Osteoblast (primary cell): ENCODE results near the gene AKAP13. TPM values are rescaled to one million over a fixed set of nuclear protein-coding genes. Genes with fewer than 3 reads are reported as not detected.

Source experiments
- DNase-seq: peaks from one replicate; pipeline ENCODE4 v3.0.0; 2011; ENCODE audit warnings: low spot score, mixed read lengths; ENCODE audit not compliant: insufficient read length; ENCODE audit errors: missing footprints
- H2AFZ ChIP-seq: 2 replicates; pipeline ENCODE4 v1.6.0; 2011; ENCODE audit warnings: mild to moderate bottlenecking, low read length
- H3K27ac ChIP-seq: 2 replicates; pipeline ENCODE4 v1.5.1; 2011; ENCODE audit warnings: mild to moderate bottlenecking, low read depth, low read length, moderate library complexity
- H3K27me3 ChIP-seq: 2 replicates; pipeline ENCODE4 v1.6.0; 2012; ENCODE audit warnings: mild to moderate bottlenecking, control low read depth, inconsistent platforms, low read length, moderate library complexity; ENCODE audit not compliant: insufficient read depth
- H3K36me3 ChIP-seq: 2 replicates; pipeline ENCODE4 v1.5.1; 2011; ENCODE audit warnings: mild to moderate bottlenecking, low read length, control low read depth, moderate library complexity; ENCODE audit not compliant: insufficient read depth
- H3K4me1 ChIP-seq: 2 replicates; pipeline ENCODE4 v1.5.1; 2011; ENCODE audit warnings: mild to moderate bottlenecking, low read length, control low read depth, moderate library complexity; ENCODE audit not compliant: insufficient read depth
- H3K4me2 ChIP-seq: 2 replicates; pipeline ENCODE4 v1.6.0; 2011; ENCODE audit warnings: mild to moderate bottlenecking, low read length; ENCODE audit not compliant: insufficient read depth
- H3K4me3 ChIP-seq: fragments of 200-600 bp; sonication (generic); 3 replicates; pipeline ENCODE4 v1.5.1; 2012; ENCODE audit warnings: mild to moderate bottlenecking, low read length, inconsistent platforms; ENCODE audit not compliant: insufficient read depth
- H3K79me2 ChIP-seq: 2 replicates; pipeline ENCODE4 v1.6.0; 2012; ENCODE audit warnings: mild to moderate bottlenecking, low read length, control low read depth, inconsistent platforms; ENCODE audit not compliant: insufficient read depth
- H3K9me3 ChIP-seq: 2 replicates; pipeline ENCODE4 v1.5.1; 2011; ENCODE audit warnings: low read depth, low read length, control low read depth
- H4K20me1 ChIP-seq: 2 replicates; pipeline ENCODE4 v1.6.0; 2012; ENCODE audit warnings: mild to moderate bottlenecking, low read length, control low read depth; ENCODE audit not compliant: insufficient read depth
- total RNA-seq: library from RNA; depleted of rRNA; stranded (reverse); fragments of >200 nt; gene quantifications from 2 replicates; pipeline ENCODE4 v1.2.3, GENCODE V29; 2012
- TF ChIP-seq, protein P1 (sequence below): IDR thresholded peaks from 2 replicates; pipeline ENCODE4 v1.5.1; 2011; ENCODE audit warnings: mild to moderate bottlenecking, low read depth, low read length, moderate library complexity; ENCODE audit errors: extremely low read depth

AKAP13 gene
- total RNA-seq, 1 donor: 77.1 TPM

DNA sequence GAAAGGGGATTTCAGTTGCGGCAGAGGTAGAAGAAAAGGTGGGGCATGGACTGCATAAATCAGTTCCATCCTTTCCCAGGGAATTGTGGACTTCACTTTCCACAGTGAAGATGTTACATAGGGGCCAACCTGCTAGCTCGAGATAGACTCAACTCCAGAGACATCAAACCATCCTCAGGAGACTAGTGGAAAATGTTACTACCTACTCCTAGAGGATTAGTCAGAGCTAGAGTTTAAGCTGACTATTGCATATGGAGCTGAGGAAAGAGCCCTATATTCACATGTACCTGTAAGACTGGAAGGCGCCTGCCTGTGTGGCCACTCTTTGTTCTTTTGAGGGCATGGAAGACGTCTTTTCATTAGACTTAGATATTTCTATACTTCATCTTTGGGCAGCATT, 345.2 kb downstream of the AKAP13 start:
- no peaks in the 10 kb centered on the region for H3K79me2 ChIP-seq
- no peaks in the 10 kb centered on the region for H4K20me1 ChIP-seq
- no peak overlapping the region for H3K4me3 ChIP-seq
- peaks cover 31% of the 10 kb centered on the region for H3K4me1 ChIP-seq
- TF ChIP-seq, protein P1, sequence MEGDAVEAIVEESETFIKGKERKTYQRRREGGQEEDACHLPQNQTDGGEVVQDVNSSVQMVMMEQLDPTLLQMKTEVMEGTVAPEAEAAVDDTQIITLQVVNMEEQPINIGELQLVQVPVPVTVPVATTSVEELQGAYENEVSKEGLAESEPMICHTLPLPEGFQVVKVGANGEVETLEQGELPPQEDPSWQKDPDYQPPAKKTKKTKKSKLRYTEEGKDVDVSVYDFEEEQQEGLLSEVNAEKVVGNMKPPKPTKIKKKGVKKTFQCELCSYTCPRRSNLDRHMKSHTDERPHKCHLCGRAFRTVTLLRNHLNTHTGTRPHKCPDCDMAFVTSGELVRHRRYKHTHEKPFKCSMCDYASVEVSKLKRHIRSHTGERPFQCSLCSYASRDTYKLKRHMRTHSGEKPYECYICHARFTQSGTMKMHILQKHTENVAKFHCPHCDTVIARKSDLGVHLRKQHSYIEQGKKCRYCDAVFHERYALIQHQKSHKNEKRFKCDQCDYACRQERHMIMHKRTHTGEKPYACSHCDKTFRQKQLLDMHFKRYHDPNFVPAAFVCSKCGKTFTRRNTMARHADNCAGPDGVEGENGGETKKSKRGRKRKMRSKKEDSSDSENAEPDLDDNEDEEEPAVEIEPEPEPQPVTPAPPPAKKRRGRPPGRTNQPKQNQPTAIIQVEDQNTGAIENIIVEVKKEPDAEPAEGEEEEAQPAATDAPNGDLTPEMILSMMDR: no peak
- H3K9me3 ChIP-seq: no peaks in the 10 kb centered on the region
- no peaks in the 10 kb centered on the region for H3K27me3 ChIP-seq
- no peak for DNase-seq
- no peak overlapping the region for H3K4me2 ChIP-seq
- peaks cover 35% of the 10 kb centered on the region for H3K36me3 ChIP-seq
- H3K27ac ChIP-seq: peak overlapping the region; percentile 75
- H2AFZ ChIP-seq: no peak overlapping the region

GRCh38 chr15:85726454-85726853, 346.1 kb downstream of the AKAP13 start:
- H3K4me1 ChIP-seq: peaks cover 31% of the 10 kb centered on the region
- peak overlapping the region; percentile 75 for H3K27ac ChIP-seq
- TF ChIP-seq, protein P1: no peak

DNA sequence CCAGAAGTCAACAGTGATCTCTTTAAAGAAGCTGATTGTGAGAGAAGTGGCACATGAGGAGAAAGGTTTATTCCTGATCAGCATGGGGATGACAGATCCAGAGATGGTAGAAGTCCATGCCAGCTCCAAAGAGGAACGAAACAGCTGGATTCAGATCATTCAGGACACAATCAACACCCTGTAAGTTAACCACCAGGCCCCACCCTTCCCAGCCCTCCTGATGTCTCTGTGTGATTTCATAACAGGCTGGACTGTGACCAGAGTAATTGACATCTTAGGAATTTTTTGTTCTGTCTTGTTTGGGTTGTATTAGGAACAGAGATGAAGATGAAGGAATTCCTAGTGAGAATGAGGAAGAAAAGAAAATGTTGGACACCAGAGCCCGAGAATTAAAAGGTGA, 346.7 kb downstream of the AKAP13 start:
- TF ChIP-seq, protein P1: no peak
- H3K36me3 ChIP-seq: peaks cover 41% of the 10 kb centered on the region
- H3K27ac ChIP-seq: peak overlapping the region; percentile 75
- no peak for DNase-seq
- no peak overlapping the region for H2AFZ ChIP-seq
- no peaks in the 10 kb centered on the region for H3K79me2 ChIP-seq
- H3K27me3 ChIP-seq: no peaks in the 10 kb centered on the region
- no peak overlapping the region for H3K4me2 ChIP-seq
- H3K4me1 ChIP-seq: peaks cover 31% of the 10 kb centered on the region
- H3K9me3 ChIP-seq: no peaks in the 10 kb centered on the region
- H4K20me1 ChIP-seq: no peaks in the 10 kb centered on the region
- no peak overlapping the region for H3K4me3 ChIP-seq

More at GRCh38 chr15:85726454-85726853, 346.1 kb downstream of the AKAP13 start:
- Histone ChIP-seq H3K4me2 (no peak overlapping the region), H3K79me2 (no peaks in the 10 kb centered on the region), H3K36me3 (peaks cover 43% of the 10 kb centered on the region), H4K20me1 (no peaks in the 10 kb centered on the region), H3K27me3 (no peaks in the 10 kb centered on the region), H3K9me3 (no peaks in the 10 kb centered on the region), H3K4me3 (no peak overlapping the region), H2AFZ (no peak overlapping the region)
- no peak for DNase-seq

DNA sequence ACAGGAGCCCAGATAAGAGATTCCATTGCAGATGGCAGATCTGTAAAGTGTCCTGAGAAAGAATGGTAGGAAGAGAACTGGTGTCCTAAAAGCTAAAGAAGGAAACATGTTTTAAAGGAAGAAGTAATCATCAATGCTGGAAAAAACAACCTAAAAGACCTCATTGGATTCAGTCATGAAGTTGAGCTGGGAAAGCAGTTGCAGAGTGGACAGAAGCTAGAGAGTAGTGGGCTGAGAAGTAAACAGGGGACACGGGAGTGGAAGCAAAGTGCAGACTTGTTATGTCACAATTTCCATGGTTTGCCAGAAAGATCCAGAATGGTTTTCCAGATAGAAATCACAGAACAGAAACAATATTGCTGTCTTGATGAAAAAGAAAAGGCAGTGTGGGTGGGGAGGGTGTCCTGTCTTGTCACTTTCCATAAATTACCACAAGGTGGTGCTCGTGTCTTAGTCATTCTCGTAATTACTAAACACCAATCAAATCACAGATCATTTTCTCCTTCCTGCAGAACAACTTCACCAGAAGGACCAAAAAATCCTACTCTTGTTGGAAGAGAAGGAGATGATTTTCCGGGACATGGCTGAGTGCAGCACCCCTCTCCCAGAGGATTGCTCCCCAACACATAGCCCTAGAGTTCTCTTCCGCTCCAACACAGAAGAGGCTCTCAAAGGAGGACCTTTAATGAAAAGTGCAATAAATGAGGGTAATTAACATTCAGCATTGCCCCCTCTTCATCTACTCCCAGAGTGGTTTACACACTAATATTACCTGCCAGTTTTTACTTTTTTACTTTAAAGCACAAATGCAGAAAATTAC, 349.8 kb downstream of the AKAP13 start:
- Histone ChIP-seq H3K36me3 (peaks cover 45% of the 10 kb centered on the region), H2AFZ (no peak overlapping the region), H3K27ac (no peak overlapping the region), H3K9me3 (peaks cover 8% of the 10 kb centered on the region), H3K4me2 (no peak overlapping the region), H4K20me1 (no peaks in the 10 kb centered on the region), H3K4me1 (peaks cover 22% of the 10 kb centered on the region), H3K27me3 (no peaks in the 10 kb centered on the region), H3K79me2 (no peaks in the 10 kb centered on the region), H3K4me3 (no peak overlapping the region)
- TF ChIP-seq, protein P1: peak; percentile 73
- no peak for DNase-seq
